IMR-90 (cell line): ENCODE data around the gene SLC4A8. TPM values are rescaled to one million over a fixed set of nuclear protein-coding genes. Genes with fewer than 3 reads are reported as not detected.
A peak's percentile ranks its signal among the peaks of the same experiment; 100 is the strongest.

Experiments
- ATAC-seq: fragments of 200-7000 bp; cut with Tn5 transposase; 2 replicates; pipeline ENCODE4 v1.9.1; 2020; ENCODE audit warnings: low read depth, mild to moderate bottlenecking, moderate library complexity
- BruUV-seq: library from RNA; stranded (reverse); fragments of 400-500 nt; replicated peaks from 2 replicates; lab custom pipeline; 2021; lab: Mats Ljungman, UMichigan
- CTCF ChIA-PET: fragments of 300-600 bp; formaldehyde crosslinking; extraction: SDS; loops from one replicate; lab custom pipeline; 2021; ENCODE audit warnings: antibody characterized with exemption; lab: Yijun Ruan, JAX
- POLR2A ChIA-PET: fragments of 300-600 bp; sonication (Branson Sonifier 250); formaldehyde crosslinking; loops from one replicate; lab custom pipeline; 2022; ENCODE audit warnings: antibody characterized with exemption; ENCODE audit not compliant: unreplicated experiment; lab: Charles Lee
- DNase-seq: peaks from one replicate; pipeline ENCODE4 v3.0.0; 2013
- H2AFZ ChIP-seq: replicated peaks from 2 replicates; pipeline ENCODE3; 2013; ENCODE audit warnings: low read length, mild to moderate bottlenecking; ENCODE audit not compliant: poor library complexity
- H2AK5ac ChIP-seq: 2 replicates; pipeline ENCODE4 v1.6.1; 2013; ENCODE audit warnings: low read depth, low read length, inconsistent platforms
- H2AK9ac ChIP-seq: replicated peaks from 2 replicates; pipeline ENCODE3; 2013; ENCODE audit warnings: mild to moderate bottlenecking, low read depth, low read length, moderate library complexity; ENCODE audit not compliant: poor library complexity
- H2BK120ac ChIP-seq: 2 replicates; pipeline ENCODE4 v1.6.1; 2013; ENCODE audit warnings: low read depth, low read length, inconsistent platforms
- H2BK15ac ChIP-seq: 3 replicates; pipeline ENCODE4 v1.6.1; 2013; ENCODE audit warnings: low read depth, low read length, inconsistent platforms
- H2BK20ac ChIP-seq: 2 replicates; pipeline ENCODE4 v1.6.1; 2013; ENCODE audit warnings: low read depth, mild to moderate bottlenecking, inconsistent platforms, low read length, moderate library complexity
- H2BK5ac ChIP-seq: 2 replicates; pipeline ENCODE4 v1.6.1; 2013; ENCODE audit warnings: mild to moderate bottlenecking, low read depth, low read length, inconsistent platforms; ENCODE audit not compliant: poor library complexity, severe bottlenecking
- H3K14ac ChIP-seq: replicated peaks from 2 replicates; pipeline ENCODE4 v1.6.1; 2013; ENCODE audit warnings: low read depth, low read length, inconsistent platforms
- H3K18ac ChIP-seq: 2 replicates; pipeline ENCODE4 v1.6.1; 2013; ENCODE audit warnings: low read depth, low read length, control low read depth
- H3K23ac ChIP-seq: 2 replicates; pipeline ENCODE4 v1.6.1; 2013; ENCODE audit warnings: low read depth, low read length, inconsistent platforms
- H3K27ac ChIP-seq: 2 replicates; pipeline ENCODE4 v1.5.1; 2013; ENCODE audit warnings: mild to moderate bottlenecking, control low read depth, low read length; ENCODE audit not compliant: insufficient read depth
- H3K27me3 ChIP-seq: 2 replicates; pipeline ENCODE4 v1.6.1; 2013; ENCODE audit warnings: low read length; ENCODE audit not compliant: control insufficient read depth, insufficient read depth
- H3K36me3 ChIP-seq: 2 replicates; pipeline ENCODE4 v1.6.1; 2013; ENCODE audit warnings: low read length, mixed read lengths; ENCODE audit not compliant: control insufficient read depth, insufficient read depth
- H3K4ac ChIP-seq: 2 replicates; pipeline ENCODE4 v1.6.1; 2013; ENCODE audit warnings: low read depth, low read length, inconsistent platforms
- H3K4me1 ChIP-seq: 2 replicates; pipeline ENCODE4 v1.6.1; 2013; ENCODE audit warnings: low read length, mixed read lengths; ENCODE audit not compliant: control insufficient read depth, insufficient read depth
- H3K4me2 ChIP-seq: 2 replicates; pipeline ENCODE4 v1.6.1; 2013; ENCODE audit warnings: low read depth, mild to moderate bottlenecking, control low read depth, low read length, moderate library complexity
- H3K4me3 ChIP-seq: 2 replicates; pipeline ENCODE4 v1.5.1; 2013; ENCODE audit warnings: low read depth, mild to moderate bottlenecking, control low read depth, low read length, moderate library complexity; ENCODE audit not compliant: insufficient read depth
- H3K56ac ChIP-seq: 2 replicates; pipeline ENCODE4 v1.6.1; 2013; ENCODE audit warnings: low read length, inconsistent platforms; ENCODE audit not compliant: insufficient read depth; ENCODE audit errors: extremely low read depth
- H3K79me1 ChIP-seq, 2 experiments: 2 replicates each; pipeline ENCODE4 v1.6.1; 2013; ENCODE audit warnings: low read length in 2 of 2, inconsistent platforms in 1 of 2, low read depth in 1 of 2
- H3K9ac ChIP-seq: 2 replicates; pipeline ENCODE4 v1.6.1; 2013; ENCODE audit warnings: low read depth, low read length, control low read depth
- H3K9me1 ChIP-seq: 2 replicates; pipeline ENCODE4 v1.6.1; 2013; ENCODE audit warnings: low read length, inconsistent platforms; ENCODE audit not compliant: insufficient read depth
- H3K9me3 ChIP-seq: 2 replicates; pipeline ENCODE4 v1.6.1; 2013; ENCODE audit warnings: low read length; ENCODE audit not compliant: control insufficient read depth, insufficient read depth
- H4K20me1 ChIP-seq: 2 replicates; pipeline ENCODE4 v1.6.1; 2013; ENCODE audit warnings: low read length, inconsistent platforms; ENCODE audit not compliant: insufficient read depth
- H4K5ac ChIP-seq: 2 replicates; pipeline ENCODE4 v1.6.1; 2013; ENCODE audit warnings: mild to moderate bottlenecking, low read depth, low read length, control low read depth
- H4K8ac ChIP-seq, 2 experiments: 2 replicates each; pipeline ENCODE4 v1.6.1; 2013; ENCODE audit warnings: low read depth in 2 of 2, low read length in 2 of 2, control low read depth in 1 of 2, inconsistent platforms in 1 of 2
- H4K91ac ChIP-seq: 2 replicates; pipeline ENCODE4 v1.6.1; 2013; ENCODE audit warnings: low read depth, low read length, inconsistent platforms; ENCODE audit not compliant: insufficient read depth
- BHLHE40 ChIP-seq: fragments of 150-350 bp; IDR thresholded peaks from 2 replicates; pipeline ENCODE4 v1.6.1; 2016; ENCODE audit warnings: mild to moderate bottlenecking, low read depth, low read length
- CTCF ChIP-seq: conservative IDR thresholded peaks from 2 replicates; pipeline ENCODE4 v1.5.1; 2012; ENCODE audit warnings: mild to moderate bottlenecking, low read depth, low read length, improper control_type of control experiment
- MAFK ChIP-seq: IDR thresholded peaks from 2 replicates; pipeline ENCODE4 v1.6.1; 2012; ENCODE audit warnings: low read depth, low read length, improper control_type of control experiment
- MAZ ChIP-seq: IDR thresholded peaks from 2 replicates; pipeline ENCODE4 v1.6.1; 2012; ENCODE audit warnings: low read depth, mild to moderate bottlenecking, low read length, improper control_type of control experiment, moderate library complexity, borderline replicate concordance
- SMC3 ChIP-seq: fragments of 150-350 bp; IDR thresholded peaks from 2 replicates; pipeline ENCODE4 v1.6.1; 2016; ENCODE audit warnings: low read depth, mild to moderate bottlenecking, antibody characterized with exemption, low read length, moderate library complexity
- WGBS, 2 experiments: methylation state at CpG; one replicate each; pipeline versions ENCODE4 v1.1.5 to v1.1.7; 2013; ENCODE audit warnings: missing lambda C conversion rate in 2 of 2; ENCODE audit not compliant: insufficient read length in 1 of 2; ENCODE audit errors: extremely low coverage in 2 of 2; 5-methylcytosine and 5-hydroxymethylcytosine counted together
- dilution Hi-C: fragments of 300-500 bp; cut with HindIII; formaldehyde crosslinking; loops from one replicate; pipeline ENCODE4 v1.14.3; 2018; ENCODE audit warnings: low sequenced_read_pairs; ENCODE audit not compliant: unreplicated experiment
- in situ Hi-C: fragments of 300-500 bp; cut with MboI; formaldehyde crosslinking; loops from 3 replicates; pipeline ENCODE4 v1.14.3; 2019; ENCODE audit warnings: low sequenced_read_pairs, inconsistent platforms, mixed read lengths
- intact Hi-C: fragments of 100-400 bp; cut with micrococcal nuclease; formaldehyde crosslinking; loops from 2 replicates; pipeline ENCODE4 v1.10.0; 2022
- polyA plus RNA-seq, 3 experiments: library from polyadenylated mRNA; depleted of rRNA; stranded (reverse); fragments of >200 nt; gene quantifications; 2 replicates each; pipeline ENCODE4 v1.2.3, GENCODE V29; 2012; ENCODE audit warnings: low replicate concordance in 1 of 3
- total RNA-seq: library from RNA; depleted of rRNA; stranded (reverse); fragments of >200 nt; gene quantifications from 2 replicates; pipeline ENCODE4 v1.2.3, GENCODE V29; 2012; rRNA removed

The SLC4A8 gene
- total and polyA plus RNA-seq, 2 of the 4 experiments (the other 2 are of a cell fraction), result 3.1 to 5.2 TPM

- H3K18ac ChIP-seq, result no peak overlapping the region
- no peak overlapping the region for H3K27ac ChIP-seq
- no peaks in the 10 kb centered on the region for H3K79me1 ChIP-seq
- POLR2A ChIA-PET, result no interaction called here
- peaks cover 4% of the 10 kb centered on the region for H3K9me3 ChIP-seq
- H3K23ac ChIP-seq, result no peak overlapping the region
- H4K5ac ChIP-seq, result no peak overlapping the region
- H2BK20ac ChIP-seq, result no peak overlapping the region
- no peak overlapping the region for H3K14ac ChIP-seq
- no peak overlapping the region for H3K4ac ChIP-seq
- no peaks in the 10 kb centered on the region for H3K9me1 ChIP-seq
- no peak overlapping the region for H2AFZ ChIP-seq
- BruUV-seq, result no TSS peak
- H4K8ac ChIP-seq, result no peak overlapping the region
- no peak overlapping the region for H4K91ac ChIP-seq
- no peak overlapping the region for H2AK5ac ChIP-seq
- intact Hi-C loops, result no loop called here
- 64% methylated on average over 4 of the region's 8 CpGs; no CpG with 5 or more reads in 1 of the 2 experiments for WGBS, 2 experiments
- H3K36me3 ChIP-seq, result no peaks in the 10 kb centered on the region
- ATAC-seq (no peak), DNase-seq (peak; percentile 15)
- no peak overlapping the region for H3K4me2 ChIP-seq
- no peak overlapping the region for H2BK5ac ChIP-seq
- no peak overlapping the region for H3K4me3 ChIP-seq
- H3K27me3 ChIP-seq, result peaks cover 10% of the 10 kb centered on the region
- H2BK120ac ChIP-seq, result no peak overlapping the region
- no peaks in the 10 kb centered on the region for H3K4me1 ChIP-seq
- no peak for TF ChIP-seq CTCF
- TF ChIP-seq MAZ, result no peak
- no peak for TF ChIP-seq MAFK
- TF ChIP-seq BHLHE40, result no peak
- no peak for TF ChIP-seq SMC3
- in situ Hi-C loops, result no loop called here
- dilution Hi-C loops, result no loop called here
- H3K9ac ChIP-seq, result no peak overlapping the region
- CTCF ChIA-PET, result no interaction called here
- no peak overlapping the region for H2AK9ac ChIP-seq
- H4K20me1 ChIP-seq, result no peaks in the 10 kb centered on the region
- no peak overlapping the region for H2BK15ac ChIP-seq
- H3K56ac ChIP-seq, result no peak overlapping the region
These were observed 125.0 kb downstream of the SLC4A8 start for GRCh38 chr12:51549637-51550036.

Other genes with a start within 250 kb of the SLC4A8 start
- 0.90 and 1.9 TPM in 2 replicates for gene POU6F1, start 206.8 kb upstream of the SLC4A8 start, total RNA-seq
- gene POU6F1, start 206.8 kb upstream of the SLC4A8 start, polyA plus RNA-seq (2012; rRNA removed), result 3.6 and 4.3 TPM in 2 replicates
- 62.2 and 77.2 TPM in 2 replicates for gene DAZAP2, start 186.0 kb upstream of the SLC4A8 start, total RNA-seq
- gene DAZAP2, start 186.0 kb upstream of the SLC4A8 start, polyA plus RNA-seq (2012; rRNA removed), result 202 and 316 TPM in 2 replicates
- 12.2 and 15.6 TPM in 2 replicates for gene SMAGP, start 154.4 kb upstream of the SLC4A8 start, total RNA-seq
- gene SMAGP, start 154.4 kb upstream of the SLC4A8 start, polyA plus RNA-seq (2012; rRNA removed), result 35.8 and 42.7 TPM in 2 replicates
- not detected in 2 replicates for gene BIN2, start 100.7 kb upstream of the SLC4A8 start, total RNA-seq
- gene BIN2, start 100.7 kb upstream of the SLC4A8 start, polyA plus RNA-seq (2012; rRNA removed), result not detected in 2 replicates
- gene CELA1, start 78.2 kb upstream of the SLC4A8 start, total RNA-seq, result not detected in 2 replicates
- gene CELA1, start 78.2 kb upstream of the SLC4A8 start, polyA plus RNA-seq (2012; rRNA removed), result not detected in 2 replicates
- gene GALNT6, start 33.4 kb upstream of the SLC4A8 start, total RNA-seq, result 21.4 and 23.7 TPM in 2 replicates
- 16.4 and 17.1 TPM in 2 replicates for gene GALNT6, start 33.4 kb upstream of the SLC4A8 start, polyA plus RNA-seq (2012; rRNA removed)
- gene SCN8A, start 166.4 kb downstream of the SLC4A8 start, total RNA-seq, result 14.7 and 19.7 TPM in 2 replicates
- 6.1 and 6.9 TPM in 2 replicates for gene SCN8A, start 166.4 kb downstream of the SLC4A8 start, polyA plus RNA-seq (2012; rRNA removed)